MV-4-11 (cell line): ENCODE measurements around the gene VANGL2.

ENCODE experiments used
- DNase-seq: peaks from one replicate; lab custom pipeline; 2025; lab: John Stamatoyannopoulos, UW

VANGL2 gene

DNA sequence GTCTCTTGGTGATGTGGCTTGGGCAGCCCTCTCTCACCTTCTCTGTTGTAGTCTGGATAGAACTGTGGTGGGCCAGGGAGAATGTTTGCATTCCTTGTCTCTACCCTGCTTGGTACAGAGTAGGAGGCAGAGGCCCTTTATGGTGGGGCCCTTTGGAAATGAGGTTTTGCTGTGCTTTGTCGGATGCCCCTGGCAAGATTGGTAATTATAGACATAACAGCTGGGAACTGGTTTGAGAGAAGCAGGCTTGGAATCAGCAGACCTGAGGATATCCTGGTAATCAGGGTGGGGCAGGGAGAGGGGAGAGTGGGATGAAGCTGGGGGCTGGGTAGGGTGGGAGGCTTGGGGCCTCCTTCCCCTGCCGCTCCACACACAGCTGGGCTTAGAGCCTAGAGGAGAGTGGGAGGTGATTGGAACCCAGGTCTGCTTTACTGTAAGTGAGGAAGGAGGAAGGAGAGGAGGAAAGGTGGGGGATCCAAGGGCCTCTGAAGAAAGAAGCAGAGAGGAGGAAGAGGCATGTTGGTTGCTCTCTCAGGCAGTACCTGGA lies 5.0 kb downstream of the VANGL2 start:
- no peak for DNase-seq

DNA sequence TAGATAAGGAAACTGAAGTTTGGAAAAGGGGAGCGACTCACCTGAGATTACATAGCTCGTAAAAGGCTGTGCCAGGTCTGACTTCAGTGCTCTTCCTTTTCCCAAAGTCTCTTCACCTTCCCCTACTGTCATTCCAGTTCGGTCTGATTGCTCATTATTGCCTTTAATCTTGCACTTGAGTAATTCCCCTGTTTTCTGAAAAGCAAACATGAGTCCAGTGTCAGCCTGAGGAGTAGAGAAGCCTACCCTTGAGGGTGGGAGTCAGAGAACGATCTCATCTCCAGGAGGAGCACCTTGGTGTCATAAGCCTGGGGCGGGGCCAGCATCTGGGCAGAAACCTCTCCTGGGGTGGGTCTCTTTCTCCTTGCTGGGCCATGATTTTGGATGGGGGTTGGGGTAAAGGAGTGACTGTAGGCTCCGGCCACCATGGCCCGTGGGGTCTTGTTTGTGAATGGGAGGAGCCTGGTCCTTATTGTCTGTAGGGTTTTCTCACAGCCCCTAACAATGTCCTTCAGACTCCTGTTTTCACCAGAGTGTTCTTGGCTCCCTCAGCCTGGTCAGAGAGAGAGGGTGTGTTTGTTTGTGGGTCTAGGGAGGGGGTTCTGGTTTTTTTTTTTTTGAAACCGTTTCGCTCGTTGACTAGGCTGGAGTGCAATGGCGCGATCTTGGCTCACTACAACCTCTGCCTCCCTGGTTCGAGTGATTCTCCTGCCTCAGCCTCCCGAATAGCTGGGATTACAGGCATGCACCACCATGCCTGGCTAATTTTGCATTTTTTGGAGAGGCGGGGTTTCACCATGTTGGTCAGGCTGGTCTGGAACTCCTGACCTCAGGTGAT lies 6.0 kb downstream of the VANGL2 start:
- no peak for DNase-seq

DNA sequence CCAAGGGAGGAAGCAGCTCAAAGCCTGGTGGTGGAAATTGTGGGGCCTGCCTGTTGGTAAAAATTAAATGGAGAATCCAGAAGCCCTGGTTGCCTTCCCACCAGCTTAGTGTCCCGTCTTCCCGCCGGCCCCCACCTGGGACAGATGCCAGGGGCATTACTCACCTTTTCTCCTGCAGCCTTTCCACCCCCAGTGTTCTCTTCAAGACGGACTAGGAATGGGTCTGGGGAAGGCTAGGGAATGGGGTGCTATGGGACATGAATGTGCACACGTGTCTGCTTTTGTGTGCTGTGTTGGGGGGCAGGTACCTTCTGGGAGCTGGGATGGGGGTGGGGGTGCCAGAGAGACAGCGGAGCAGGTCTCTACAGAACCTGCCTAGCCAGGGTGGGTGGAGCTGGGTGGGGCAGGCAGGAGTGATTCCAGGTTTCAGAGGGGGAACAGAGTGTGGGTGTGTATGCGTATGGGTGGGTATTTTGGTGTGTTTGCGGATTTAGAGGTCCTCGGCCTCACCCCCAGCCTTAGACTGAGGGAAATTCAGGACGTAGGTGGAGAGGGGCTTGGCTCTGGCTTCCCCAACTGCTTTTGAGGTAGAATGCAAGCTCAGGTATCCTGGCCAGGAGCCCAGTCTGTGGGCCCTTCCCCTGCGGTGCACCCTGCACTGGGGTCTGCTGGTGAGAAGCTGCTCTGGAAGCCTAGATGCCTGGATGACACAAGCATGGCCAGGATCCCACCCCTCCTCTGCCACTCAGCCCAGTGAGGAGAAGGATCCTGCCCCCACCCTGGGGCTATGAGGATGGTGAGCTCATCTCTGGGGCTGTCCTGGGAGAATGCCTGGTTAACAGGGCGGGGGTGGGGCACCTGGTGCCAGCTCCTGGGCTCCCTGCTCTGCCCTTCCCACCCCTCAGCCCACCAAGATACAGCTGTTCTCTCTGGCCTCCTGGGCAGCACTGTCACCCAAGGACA lies 7.8 kb downstream of the VANGL2 start:
- no peak for DNase-seq

DNA sequence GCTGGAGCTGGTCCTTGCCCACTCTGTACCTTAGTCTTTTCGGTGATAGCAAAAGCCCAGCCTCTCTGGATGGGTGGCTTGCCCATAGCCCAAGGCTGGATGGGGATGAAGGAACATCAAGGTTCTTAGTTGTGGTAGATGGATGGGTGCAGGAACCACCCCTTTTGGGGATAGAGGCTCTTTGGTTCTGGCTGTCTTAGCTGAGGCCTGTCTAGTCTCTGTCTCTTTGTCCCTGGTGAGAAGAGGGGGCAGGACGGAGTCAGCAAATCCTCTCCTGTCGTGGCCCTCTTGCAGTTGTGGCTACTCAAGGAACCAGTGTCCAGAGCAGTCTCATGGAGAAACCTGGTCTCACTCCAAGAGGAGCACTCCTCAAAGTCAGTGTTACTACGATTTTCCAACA lies 8.5 kb downstream of the VANGL2 start:
- no peak for DNase-seq

DNA sequence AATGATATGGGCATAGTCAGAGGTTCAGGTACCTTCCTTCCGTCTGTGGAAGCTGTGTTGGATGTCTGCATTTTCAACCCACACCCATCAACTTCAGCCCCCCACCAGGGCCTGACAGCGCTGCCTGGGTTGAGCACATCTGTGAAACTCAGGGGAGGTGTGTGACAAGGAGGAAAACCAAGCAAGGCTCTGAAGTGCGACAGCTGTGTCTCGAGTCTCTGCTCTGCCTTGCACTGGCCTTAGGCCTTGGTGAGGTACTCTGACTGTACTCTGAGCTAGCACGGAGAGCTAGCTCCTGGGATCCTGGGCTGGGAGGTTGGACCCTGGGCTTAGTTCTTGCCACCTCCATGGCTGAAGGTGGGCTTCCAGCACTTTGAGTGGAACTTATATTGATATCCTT lies 9.1 kb downstream of the VANGL2 start:
- DNase-seq, result no peak

DNA sequence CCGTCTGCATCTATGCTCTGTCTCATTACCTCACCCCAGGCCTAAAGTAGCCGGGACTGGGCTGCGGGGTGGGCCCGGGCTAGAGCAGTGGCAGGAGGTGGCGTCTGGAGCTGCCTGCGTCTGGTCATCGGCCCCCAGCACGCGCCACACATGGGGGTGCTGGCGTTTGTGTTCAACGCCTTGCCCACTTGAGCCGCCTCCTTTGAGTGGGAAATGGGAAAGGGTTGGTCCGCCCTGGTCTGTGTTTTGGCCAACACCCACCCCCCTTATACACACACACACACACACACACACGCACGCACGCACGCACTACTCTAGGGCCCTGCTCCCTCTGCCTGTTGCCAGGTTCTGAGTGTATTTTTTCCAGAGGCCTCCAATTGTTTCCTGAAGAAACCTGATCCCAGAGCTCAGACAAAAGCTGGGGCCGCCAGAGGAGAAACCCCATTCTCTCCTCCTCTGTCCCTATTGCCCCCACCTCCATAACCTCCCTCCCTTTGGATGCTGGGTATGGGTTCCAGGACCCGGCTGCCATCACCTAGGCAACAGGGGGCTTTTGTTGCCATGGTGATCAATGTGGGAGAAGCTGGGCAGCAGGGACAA lies 10.1 kb downstream of the VANGL2 start:
- DNase-seq, result no peak

DNA sequence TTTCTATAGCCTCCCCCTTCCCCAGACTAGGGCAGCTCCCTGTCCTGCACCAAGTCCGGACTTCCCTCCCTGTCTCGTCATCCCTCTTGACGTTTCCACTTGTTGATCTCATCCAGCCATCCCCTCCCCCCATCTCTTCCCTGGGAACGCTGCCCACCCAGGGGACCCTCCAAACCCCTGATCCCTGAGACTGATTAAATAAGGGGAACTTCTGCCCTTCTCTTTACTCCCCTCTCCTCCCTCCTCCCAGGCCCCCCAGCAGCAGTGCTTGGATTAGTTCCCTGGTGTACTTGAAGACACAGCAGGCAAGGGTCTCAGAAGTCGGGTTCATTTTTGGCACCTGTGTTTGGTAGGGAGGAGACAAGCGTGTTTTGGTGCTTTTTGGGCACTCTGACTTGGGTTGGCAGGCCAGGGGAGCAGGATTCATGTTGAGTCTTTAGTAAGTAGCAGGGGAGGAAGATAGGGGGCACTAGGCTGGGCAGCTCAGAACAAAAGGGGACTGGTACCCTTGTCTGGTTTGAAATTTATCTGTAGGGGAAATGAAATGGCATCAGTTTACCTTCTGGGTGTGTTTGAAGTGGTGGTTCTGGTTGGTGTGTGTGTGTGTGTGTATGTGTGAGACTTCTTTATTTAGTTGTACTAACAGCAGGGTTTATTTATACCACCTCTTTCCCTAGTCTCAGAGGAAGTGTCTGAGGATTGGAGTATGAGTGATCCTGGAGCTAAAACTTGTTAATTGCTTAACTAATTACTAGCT lies 11.1 kb downstream of the VANGL2 start:
- DNase-seq, result no peak

DNA sequence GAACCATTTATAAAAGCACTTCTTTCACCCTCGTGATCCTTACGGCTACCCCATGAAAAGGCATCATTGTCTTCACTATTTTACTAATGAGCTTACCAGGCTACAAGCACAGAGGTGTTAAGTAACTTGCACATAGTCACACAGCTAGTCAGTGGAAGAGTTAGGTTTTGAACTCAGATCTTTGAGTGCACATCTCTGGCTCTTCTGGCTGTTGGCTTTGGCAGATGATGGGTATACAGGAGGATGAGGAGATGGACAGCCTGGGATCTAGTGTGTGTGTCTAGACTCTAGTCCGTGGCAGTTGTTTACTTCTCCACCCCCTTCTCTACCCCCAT lies 11.6 kb downstream of the VANGL2 start:
- DNase-seq, result no peak

DNA sequence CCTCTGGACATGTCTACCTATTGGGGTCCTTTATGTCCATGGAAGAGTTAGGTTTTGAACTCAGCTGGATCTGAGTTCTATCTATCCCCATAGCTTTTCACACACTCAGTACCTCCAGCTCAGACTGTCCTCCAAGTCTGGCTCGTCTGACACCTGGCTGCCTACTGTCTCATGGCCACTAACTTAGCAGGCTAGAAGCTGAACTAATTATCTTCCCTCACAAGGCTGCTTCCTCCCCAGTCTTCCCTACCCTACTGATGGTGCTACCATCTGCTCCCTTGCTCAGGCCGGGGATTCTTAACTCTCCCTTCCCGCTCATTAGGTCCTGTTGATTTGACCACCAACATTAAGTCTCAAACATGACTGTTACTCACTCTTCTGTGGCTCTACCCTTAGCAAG lies 13.4 kb downstream of the VANGL2 start:
- no peak for DNase-seq

DNA sequence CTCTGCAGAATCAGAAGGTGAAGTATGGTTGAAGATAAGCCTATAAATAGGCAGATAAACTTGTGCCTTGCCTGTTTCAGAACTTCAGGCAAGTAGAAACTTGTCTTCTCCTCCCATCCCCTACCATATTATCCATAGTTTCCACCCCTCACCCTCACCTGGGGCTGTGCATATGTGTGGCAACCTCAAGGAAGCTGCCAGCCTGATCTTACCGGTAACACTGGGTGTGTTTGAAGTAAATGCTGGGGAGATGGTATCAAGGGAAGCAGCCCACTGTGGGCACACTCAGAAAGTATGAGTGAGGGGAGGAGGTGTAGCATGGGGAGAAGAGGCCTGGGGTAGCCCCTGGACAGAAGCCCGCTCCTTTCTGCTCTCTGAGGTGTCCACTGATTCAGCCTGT lies 14.5 kb downstream of the VANGL2 start:
- DNase-seq, result no peak

DNA sequence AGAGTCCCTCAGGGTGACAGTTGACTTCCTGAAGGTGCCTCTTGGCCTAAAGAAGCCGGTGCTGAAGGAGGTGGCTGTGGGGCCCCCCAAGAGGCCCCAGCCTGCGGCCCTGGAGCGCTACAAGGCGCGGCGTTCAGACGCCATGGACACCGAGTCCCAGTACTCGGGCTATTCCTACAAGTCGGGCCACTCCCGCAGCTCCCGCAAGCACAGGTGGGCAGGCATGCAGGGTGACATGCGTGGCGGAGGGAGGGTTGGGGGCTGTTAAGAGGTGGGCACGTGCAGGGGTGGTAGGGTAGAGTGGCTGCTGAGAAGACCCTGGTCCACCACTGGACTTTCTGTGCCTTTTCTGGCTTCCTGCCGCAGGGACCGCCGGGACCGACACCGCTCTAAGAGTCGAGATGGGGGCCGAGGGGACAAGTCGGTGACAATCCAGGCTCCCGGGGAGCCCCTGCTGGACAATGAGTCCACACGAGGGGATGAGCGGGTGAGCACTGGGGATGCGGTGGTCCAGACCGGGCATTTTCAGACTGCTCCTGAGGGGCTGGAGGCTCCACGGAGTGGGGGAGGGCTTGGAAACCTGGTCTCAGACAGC lies 15.4 kb downstream of the VANGL2 start:
- no peak for DNase-seq

DNA sequence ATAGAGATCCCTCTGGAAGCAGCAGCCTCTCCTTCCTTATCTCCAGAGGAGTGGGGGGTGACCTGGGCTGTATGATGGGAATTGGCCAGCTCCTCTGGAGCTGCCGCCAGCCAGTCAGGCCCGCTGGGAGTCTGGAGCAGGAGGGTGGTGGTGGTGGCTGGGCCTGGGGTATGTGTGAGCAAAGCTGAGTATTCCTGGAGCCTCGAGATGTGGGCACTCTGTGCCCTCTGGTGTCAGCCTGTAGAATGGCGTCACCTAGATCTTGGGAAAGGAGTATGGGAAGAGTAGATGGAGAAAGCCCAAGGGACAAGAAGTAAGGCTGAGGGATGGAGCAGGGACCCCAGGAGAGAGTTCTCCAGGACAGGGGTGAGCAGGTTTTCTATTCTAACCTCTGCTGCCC lies 16.0 kb downstream of the VANGL2 start:
- DNase-seq, result no peak

DNA sequence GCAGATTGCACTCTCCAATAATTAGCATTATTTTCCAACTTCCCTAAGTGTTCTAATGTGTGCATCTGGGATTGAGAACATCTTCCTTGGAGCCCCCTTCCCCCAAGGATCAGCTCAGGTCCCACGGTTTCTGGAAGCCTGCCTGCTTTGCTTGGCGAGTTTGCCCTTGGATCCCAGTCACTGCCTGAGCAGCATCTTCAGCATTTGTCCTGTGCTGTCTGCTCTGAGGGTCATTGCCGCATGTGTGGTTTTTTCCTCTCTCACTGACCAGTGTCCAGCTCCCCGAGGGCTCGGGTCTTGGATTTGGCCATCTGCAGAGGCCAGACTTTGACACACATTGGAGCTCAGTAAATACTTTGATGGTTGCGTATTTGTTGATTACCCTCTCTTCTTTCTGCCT lies 18.1 kb downstream of the VANGL2 start:
- no peak for DNase-seq

DNA sequence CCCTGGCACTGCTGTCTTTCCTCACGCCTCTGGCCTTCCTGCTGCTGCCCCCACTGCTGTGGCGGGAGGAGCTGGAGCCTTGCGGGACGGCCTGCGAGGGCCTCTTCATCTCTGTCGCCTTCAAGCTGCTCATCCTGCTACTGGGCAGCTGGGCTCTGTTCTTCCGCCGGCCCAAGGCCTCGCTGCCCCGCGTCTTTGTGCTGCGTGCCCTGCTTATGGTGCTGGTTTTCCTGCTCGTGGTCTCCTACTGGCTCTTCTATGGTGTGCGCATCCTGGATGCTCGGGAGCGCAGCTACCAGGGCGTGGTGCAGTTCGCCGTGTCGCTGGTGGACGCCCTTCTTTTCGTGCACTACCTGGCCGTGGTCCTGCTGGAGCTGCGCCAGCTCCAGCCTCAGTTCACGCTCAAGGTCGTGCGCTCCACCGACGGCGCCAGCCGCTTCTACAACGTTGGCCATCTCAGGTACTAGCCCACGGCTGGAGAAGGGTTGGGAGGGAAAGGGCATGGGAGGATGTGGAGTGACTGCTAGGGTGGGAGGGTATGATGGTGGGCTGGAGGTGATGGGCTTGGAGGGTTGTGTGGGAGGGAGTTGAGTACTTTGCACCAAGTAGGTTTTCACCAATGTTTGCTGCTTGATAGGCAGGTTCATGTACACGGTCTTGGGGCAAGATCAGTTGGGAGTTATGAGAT lies 18.9 kb downstream of the VANGL2 start:
- no peak for DNase-seq

DNA sequence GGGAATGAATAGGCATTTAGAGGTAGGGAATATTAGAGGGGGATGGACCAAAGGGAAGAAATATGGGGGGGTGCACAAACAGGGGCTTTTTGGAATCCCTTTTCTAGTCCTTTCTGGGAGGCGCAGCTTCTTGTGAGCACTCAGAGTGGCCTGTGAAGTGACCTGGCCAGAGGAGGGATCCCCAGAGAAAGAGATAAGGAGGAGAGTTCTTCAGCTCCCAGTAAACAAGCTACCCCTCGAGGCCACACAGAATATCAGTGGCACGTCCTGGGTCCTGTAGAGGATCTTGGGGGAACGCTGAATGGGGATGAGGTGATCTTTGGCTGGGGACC lies 19.4 kb downstream of the VANGL2 start:
- DNase-seq, result no peak

DNA sequence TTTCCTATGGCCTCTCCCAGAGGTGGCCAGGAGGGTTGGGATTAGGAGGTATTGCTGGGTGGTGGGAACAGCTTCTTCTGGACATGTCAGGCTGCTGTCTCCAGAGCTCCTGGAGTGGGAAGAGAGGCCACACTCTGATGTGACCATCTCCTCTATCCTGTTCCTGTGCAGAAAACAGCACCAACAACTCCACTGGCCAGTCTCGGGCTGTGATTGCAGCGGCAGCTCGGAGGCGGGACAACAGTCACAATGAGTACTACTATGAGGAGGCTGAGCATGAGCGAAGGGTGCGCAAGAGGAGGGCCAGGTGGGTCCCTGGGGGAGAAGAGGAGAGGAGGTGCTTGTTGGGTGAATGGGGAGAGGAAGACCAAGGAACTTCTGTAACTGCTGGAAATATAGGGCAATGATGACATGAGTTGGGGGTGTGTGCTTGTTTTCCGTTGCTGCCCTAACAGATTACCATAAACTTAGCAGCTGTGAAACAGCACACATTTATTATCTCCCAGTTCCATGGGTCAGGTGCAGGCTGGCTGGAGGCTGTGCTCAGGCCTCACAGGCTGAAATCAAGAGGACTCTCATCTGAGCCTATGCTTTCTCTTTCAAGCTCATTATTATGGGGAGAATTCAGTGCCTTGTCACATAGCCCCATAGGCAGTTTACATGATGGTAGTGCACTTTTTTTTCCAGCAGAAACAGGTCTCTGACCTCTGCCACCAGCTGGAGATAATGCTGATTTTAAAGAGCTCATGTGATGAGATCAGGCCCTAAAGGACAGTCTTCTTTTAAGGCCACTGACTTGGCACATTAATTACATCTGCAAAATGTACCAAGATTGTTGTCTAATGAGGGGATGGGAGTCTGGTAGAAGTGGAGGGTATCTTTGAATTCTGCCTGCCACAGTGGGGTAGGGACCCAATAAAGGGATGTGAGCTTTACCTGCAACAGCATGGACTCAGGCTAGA lies 20.8 kb downstream of the VANGL2 start:
- DNase-seq, result no peak

DNA sequence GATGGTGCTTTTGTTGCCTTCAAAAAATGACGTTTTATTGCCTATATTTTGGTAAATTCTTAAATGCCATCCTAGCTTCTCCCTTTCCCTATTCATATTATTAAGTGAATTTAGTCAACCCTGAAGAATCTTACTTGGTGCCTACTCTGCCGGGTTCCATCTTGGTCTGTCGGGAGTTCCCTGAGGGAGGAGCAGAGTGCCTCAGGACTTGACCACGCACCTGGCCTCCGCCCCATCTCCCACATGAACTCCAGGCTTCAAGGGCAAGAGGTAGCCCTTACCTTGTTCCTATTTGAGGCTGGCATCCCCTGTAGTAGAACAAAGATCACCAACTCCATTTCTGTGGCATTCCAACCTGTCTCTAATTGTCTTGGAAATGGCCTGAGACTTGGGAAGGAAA lies 21.5 kb downstream of the VANGL2 start:
- no peak for DNase-seq

DNA sequence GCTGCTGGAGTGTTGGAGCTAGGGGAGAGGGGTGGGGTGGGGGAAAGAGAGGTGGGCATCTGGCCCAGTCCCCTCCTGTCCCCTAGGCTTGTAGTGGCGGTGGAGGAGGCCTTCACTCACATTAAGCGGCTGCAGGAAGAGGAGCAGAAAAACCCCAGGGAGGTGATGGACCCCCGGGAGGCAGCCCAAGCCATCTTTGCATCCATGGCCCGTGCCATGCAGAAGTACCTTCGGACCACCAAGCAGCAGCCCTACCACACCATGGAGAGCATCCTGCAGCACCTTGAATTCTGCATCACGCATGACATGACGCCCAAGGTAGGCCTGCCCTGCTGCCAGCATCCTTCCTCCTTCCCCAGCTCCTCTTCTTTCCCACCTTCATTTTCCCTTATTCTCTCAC lies 23.6 kb downstream of the VANGL2 start:
- no peak for DNase-seq

DNA sequence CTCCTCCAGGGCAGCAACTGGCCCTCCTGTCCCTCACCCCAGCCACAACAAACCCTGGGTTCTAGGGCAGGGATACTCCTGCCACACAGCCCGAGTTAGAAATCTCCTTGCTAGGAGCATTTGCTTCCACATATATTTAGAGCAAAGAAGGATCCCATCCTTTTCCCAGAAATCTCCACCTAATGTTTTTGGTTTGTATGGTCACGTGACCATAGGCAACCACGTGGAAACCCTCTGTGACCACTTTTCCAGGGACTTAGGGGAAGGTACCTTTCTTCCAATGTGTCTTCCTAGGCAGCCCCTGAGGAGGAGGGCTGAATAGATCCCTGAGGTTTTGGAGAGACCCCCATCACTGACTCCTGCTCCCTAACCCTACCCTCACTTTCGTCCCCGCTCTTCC lies 25.5 kb downstream of the VANGL2 start:
- DNase-seq, result no peak

DNA sequence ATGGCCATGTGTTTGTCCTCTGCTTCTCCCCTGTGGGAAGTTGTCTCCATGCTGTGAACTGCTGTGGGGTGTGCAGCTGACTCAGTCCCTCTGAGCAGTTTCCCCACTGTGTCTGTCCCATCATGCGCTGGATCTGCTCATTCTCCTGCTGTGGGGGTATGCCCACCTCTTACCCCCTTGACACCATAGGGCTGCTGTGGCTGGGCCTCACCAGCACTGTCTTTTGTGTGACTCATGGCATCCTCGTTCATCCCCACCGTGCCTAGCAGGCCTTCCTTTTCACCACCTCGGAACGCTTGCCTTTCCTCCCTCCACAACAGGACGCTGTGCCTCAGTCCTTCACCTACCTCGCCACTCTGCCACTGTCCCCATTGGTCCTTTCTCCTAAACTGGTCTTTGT lies 27.3 kb downstream of the VANGL2 start:
- no peak for DNase-seq
